ENCODE measurements around the gene TFCP2L1. TPM values are rescaled to one million over a fixed set of nuclear protein-coding genes. Genes with fewer than 3 reads are reported as not detected.

TFCP2L1 gene
- polyA plus RNA-seq, 1 experiment, result 0.01 TPM

DNA sequence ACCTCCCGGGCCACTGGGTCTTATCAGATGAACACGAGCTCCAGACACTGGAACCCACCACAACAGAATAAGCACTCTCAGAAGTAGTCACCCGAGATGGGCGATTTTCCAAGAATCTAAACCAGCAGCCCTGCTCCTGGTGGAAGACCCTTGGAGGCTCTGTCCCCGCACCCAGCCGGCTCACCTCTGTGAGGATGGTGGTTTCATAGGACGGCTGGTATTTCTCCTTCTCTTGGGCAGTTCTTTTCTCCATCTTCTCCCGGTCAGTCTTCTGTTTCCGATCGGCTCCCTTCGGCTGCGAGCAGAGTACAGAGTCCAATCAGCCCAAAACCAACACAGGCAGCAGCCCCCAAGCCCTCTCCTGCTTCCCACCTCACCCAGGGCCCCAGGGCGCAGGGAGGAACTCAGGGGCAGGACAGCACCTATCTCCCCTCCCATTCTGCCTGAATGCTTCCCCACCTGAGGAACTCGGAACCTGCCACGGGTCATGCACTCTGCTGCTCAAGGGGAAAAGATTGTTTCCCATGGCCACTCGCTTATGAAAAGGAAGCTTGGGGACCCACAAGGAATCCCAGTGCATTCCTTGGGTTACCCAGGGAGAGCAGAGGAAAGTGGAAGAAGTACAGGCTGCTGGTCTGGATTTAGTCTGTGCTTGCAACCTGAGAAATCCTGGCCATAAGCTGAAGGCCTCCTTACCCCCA, 42.7 kb downstream of the TFCP2L1 start:
- POLR2A ChIA-PET, result no interaction called here
- DNase-seq (ENCODE audit: low read depth), result no peak
- no peaks in the 10 kb centered on the region for H3K36me3 ChIP-seq (ENCODE audit: control insufficient read depth, insufficient read depth, low read length)
- CTCF ChIA-PET, result interaction anchor here (1.0 kb wide), 1 partner anchor 54 kb away, joined by 3 read pairs; no protein-coding TSS in a partner anchor
- H3K4me3 ChIP-seq (ENCODE audit: low read depth, low read length), result no peak overlapping the region
- H3K27me3 ChIP-seq (ENCODE audit: control insufficient read depth, insufficient read depth, low read length), result peaks cover 6% of the 10 kb centered on the region
- TF ChIP-seq, protein P1, sequence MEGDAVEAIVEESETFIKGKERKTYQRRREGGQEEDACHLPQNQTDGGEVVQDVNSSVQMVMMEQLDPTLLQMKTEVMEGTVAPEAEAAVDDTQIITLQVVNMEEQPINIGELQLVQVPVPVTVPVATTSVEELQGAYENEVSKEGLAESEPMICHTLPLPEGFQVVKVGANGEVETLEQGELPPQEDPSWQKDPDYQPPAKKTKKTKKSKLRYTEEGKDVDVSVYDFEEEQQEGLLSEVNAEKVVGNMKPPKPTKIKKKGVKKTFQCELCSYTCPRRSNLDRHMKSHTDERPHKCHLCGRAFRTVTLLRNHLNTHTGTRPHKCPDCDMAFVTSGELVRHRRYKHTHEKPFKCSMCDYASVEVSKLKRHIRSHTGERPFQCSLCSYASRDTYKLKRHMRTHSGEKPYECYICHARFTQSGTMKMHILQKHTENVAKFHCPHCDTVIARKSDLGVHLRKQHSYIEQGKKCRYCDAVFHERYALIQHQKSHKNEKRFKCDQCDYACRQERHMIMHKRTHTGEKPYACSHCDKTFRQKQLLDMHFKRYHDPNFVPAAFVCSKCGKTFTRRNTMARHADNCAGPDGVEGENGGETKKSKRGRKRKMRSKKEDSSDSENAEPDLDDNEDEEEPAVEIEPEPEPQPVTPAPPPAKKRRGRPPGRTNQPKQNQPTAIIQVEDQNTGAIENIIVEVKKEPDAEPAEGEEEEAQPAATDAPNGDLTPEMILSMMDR (IDR thresholded peaks at IDR 0.05; ENCODE audit: insufficient read depth, low read depth, low read length), result no peak

DNA sequence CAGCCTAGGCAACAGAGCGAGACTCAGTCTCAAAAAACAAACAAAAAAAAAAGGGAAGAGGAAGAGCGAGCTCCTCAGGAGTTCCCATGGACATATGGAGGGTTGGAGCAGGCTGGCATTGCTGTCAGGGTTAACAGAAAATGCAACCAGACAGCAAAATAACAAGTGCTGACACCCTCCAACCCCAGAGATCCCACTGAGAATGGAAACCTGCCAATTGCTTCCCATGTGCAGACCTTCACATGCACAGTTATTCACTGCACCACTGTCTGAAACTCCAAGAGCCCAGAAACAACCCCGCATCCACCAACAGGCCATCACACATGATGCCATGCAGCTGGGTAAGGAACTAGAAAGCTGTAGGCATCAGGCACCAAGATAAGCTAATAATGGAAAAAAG, 43.5 kb downstream of the TFCP2L1 start:
- TF ChIP-seq, protein P1 (IDR thresholded peaks at IDR 0.05; ENCODE audit: insufficient read depth, low read depth, low read length), result no peak
- ChIA-PET CTCF (no interaction called here), POLR2A (no interaction called here)
- H3K36me3 ChIP-seq (ENCODE audit: control insufficient read depth, insufficient read depth, low read length), result no peaks in the 10 kb centered on the region
- no peak for DNase-seq (ENCODE audit: low read depth)
- H3K4me3 ChIP-seq (ENCODE audit: low read depth, low read length), result no peak overlapping the region
- peaks cover 5% of the 10 kb centered on the region for H3K27me3 ChIP-seq (ENCODE audit: control insufficient read depth, insufficient read depth, low read length)

DNA sequence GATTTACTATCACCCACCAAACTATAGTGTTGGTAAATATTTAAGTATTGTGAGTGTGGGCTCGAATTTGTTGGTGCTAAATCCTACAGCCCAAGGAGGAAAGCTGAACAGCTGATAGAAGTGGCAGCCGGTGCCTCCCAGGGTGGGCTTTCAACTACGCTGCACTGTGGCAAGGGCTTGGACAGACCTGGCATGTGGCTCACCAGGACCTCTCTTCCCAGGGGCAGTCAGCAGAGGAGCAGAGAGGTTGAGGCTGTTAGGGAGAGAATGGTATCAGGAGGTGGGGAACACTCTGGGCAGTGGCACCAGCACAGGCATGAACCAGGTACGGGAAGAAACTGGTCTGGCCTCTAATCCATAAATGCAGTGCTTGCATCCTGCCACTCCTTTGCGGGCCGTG, 44.6 kb downstream of the TFCP2L1 start:
- H3K27me3 ChIP-seq (ENCODE audit: control insufficient read depth, insufficient read depth, low read length), result peaks cover 5% of the 10 kb centered on the region
- no peak for DNase-seq (ENCODE audit: low read depth)
- H3K4me3 ChIP-seq (ENCODE audit: low read depth, low read length), result no peak overlapping the region
- H3K36me3 ChIP-seq (ENCODE audit: control insufficient read depth, insufficient read depth, low read length), result no peaks in the 10 kb centered on the region
- ChIA-PET POLR2A (no interaction called here), CTCF (no interaction called here)
- TF ChIP-seq, protein P1 (IDR thresholded peaks at IDR 0.05; ENCODE audit: insufficient read depth, low read depth, low read length), result no peak

DNA sequence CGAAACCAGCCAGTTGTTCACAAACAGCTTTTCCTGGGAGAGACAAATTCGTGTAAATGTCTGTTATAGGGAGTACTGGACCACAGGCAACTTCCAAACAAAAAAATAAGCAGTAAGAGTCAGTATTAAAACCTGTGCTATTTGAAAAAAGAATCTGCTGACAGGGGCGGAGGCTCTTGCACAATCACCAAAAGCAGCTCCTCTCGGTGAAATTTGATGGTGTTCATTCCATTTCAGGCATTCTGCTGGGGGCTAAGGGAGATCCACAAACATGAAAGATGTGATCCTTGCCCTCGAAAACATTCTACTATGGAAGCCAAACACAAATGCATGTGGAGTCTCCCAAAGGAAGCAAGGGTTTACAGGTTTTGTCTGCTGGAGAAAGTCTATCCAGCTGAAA, 45.0 kb downstream of the TFCP2L1 start:
- H3K4me3 ChIP-seq (ENCODE audit: low read depth, low read length), result no peak overlapping the region
- ChIA-PET CTCF (no interaction called here), POLR2A (no interaction called here)
- peaks cover 5% of the 10 kb centered on the region for H3K27me3 ChIP-seq (ENCODE audit: control insufficient read depth, insufficient read depth, low read length)
- TF ChIP-seq, protein P1 (IDR thresholded peaks at IDR 0.05; ENCODE audit: insufficient read depth, low read depth, low read length), result no peak
- DNase-seq (ENCODE audit: low read depth), result no peak
- no peaks in the 10 kb centered on the region for H3K36me3 ChIP-seq (ENCODE audit: control insufficient read depth, insufficient read depth, low read length)

DNA sequence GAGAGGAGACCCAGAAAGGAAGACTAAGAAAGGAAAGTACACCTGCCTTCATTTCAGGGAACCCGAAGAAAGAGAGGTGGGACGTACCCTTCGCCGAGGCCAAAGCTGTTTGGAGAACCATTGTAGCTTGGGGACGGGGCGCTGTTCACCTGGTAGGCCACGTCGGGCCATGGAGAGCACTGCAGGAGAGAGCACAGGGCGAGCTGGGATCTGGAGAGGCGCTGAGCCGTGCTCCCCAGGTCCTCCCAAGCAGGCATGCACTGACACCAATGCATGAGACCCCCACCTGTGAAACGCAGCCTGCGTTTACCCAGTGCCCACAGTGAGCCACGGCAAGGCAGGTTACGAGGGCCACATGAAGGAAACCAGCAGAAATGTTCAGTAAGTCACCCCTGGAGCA, 45.5 kb downstream of the TFCP2L1 start:
- CTCF ChIA-PET, result no interaction called here
- no peak overlapping the region for H3K4me3 ChIP-seq (ENCODE audit: low read depth, low read length)
- DNase-seq (ENCODE audit: low read depth), result no peak
- TF ChIP-seq, protein P1 (IDR thresholded peaks at IDR 0.05; ENCODE audit: insufficient read depth, low read depth, low read length), result no peak
- no peaks in the 10 kb centered on the region for H3K36me3 ChIP-seq (ENCODE audit: control insufficient read depth, insufficient read depth, low read length)
- H3K27me3 ChIP-seq (ENCODE audit: control insufficient read depth, insufficient read depth, low read length), result peaks cover 5% of the 10 kb centered on the region
- POLR2A ChIA-PET, result no interaction called here

Data from BJ (cell line).